ENCODE data around the gene RRBP1. TPM values are rescaled to one million over a fixed set of nuclear protein-coding genes. Genes with fewer than 3 reads are reported as not detected.

RRBP1 gene
- total RNA-seq, 2 donors from 2014 or later = 112 to 148 TPM

- DNase-seq (ENCODE audit: low spot score) = no peak
- H3K4me1 ChIP-seq (replicated peaks) = peaks cover 31% of the 10 kb centered on the region
- TF ChIP-seq CTCF (IDR thresholded peaks at IDR 0.05) (no peak), POLR2AphosphoS5 (IDR thresholded peaks at IDR 0.05) (peak; percentile 35)
- no peak overlapping the region for H3K27ac ChIP-seq
- 39% methylated on average over 11 of the region's 11 CpGs for WGBS
- no peaks in the 10 kb centered on the region for H3K9me3 ChIP-seq
- H3K36me3 ChIP-seq = no peaks in the 10 kb centered on the region
- intact Hi-C loops (cut with DNase I) = no loop called here
- no peak overlapping the region for H3K4me3 ChIP-seq
- H3K27me3 ChIP-seq (replicated peaks; ENCODE audit: insufficient read depth) = no peaks in the 10 kb centered on the region
Observed at GRCh38 chr20:17651129-17651759, 30.8 kb downstream of the RRBP1 start.

- no peaks in the 10 kb centered on the region for H3K9me3 ChIP-seq
- H3K27me3 ChIP-seq (replicated peaks; ENCODE audit: insufficient read depth) = no peaks in the 10 kb centered on the region
- no peaks in the 10 kb centered on the region for H3K36me3 ChIP-seq
- no peak for DNase-seq (ENCODE audit: low spot score)
- TF ChIP-seq POLR2AphosphoS5 (IDR thresholded peaks at IDR 0.05) (no peak), POLR2A (IDR thresholded peaks at IDR 0.05) (no peak), CTCF (IDR thresholded peaks at IDR 0.05) (no peak)
- peaks cover 35% of the 10 kb centered on the region for H3K4me1 ChIP-seq (replicated peaks)
- 60% methylated on average over 12 of the region's 12 CpGs for WGBS
- intact Hi-C loops (cut with DNase I) = no loop called here
- H3K27ac ChIP-seq = peak overlapping the region in 1 of 2 donors; percentile 2
- H3K4me3 ChIP-seq = no peak overlapping the region
Observed at GRCh38 chr20:17650301-17651128, 31.5 kb downstream of the RRBP1 start.

GRCh38 chr20:17648791-17649730, 33.0 kb downstream of the RRBP1 start:
- TF ChIP-seq CTCF (IDR thresholded peaks at IDR 0.05) (peak in 3 of 4 experiments; percentile 21 to 48 (median 35)), POLR2AphosphoS5 (IDR thresholded peaks at IDR 0.05) (no peak)
- no peaks in the 10 kb centered on the region for H3K9me3 ChIP-seq
- no peaks in the 10 kb centered on the region for H3K27me3 ChIP-seq (replicated peaks; ENCODE audit: insufficient read depth)
- H3K27ac ChIP-seq = no peak overlapping the region
- 48% methylated on average over 20 of the region's 20 CpGs for WGBS
- H3K4me3 ChIP-seq = no peak overlapping the region
- H3K4me1 ChIP-seq (replicated peaks) = peaks cover 35% of the 10 kb centered on the region
- no peak for DNase-seq (ENCODE audit: low spot score)
- no peaks in the 10 kb centered on the region for H3K36me3 ChIP-seq
- intact Hi-C loops (cut with DNase I) = no loop called here

DNA sequence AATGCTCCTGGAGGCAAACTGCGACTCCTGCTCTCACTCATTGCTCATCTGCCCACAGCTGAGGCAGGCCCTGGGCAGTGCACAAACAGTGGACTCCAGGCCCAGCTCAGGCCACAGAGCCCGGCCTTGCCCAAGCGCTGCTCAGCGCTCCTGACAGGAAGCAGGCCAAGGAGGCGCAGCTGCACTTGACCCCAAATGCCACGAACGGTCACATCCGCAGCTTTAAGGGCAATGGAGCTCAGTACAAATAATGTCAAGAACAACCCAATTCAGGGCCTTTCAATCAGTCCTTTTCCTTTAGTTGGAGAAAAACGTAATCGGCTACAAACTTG, 33.8 kb downstream of the RRBP1 start:
- no peak for DNase-seq (ENCODE audit: low spot score)
- Histone ChIP-seq H3K4me3 (no peak overlapping the region), H3K27me3 (replicated peaks; ENCODE audit: insufficient read depth) (no peaks in the 10 kb centered on the region), H3K9me3 (no peaks in the 10 kb centered on the region), H3K27ac (no peak overlapping the region), H3K36me3 (no peaks in the 10 kb centered on the region), H3K4me1 (replicated peaks) (peaks cover 35% of the 10 kb centered on the region)
- 79% methylated on average over 10 of the region's 10 CpGs for WGBS
- intact Hi-C loops (cut with DNase I) = no loop called here
- TF ChIP-seq CTCF (IDR thresholded peaks at IDR 0.05) = no peak
- no peak for TF ChIP-seq POLR2AphosphoS5 (IDR thresholded peaks at IDR 0.05)
- TF ChIP-seq POLR2A (IDR thresholded peaks at IDR 0.05) = no peak
